K562 (cell line): Measurements from ENCODE around the gene IL27RA. TPM values are rescaled to one million over a fixed set of nuclear protein-coding genes. Genes with fewer than 3 reads are reported as not detected.

Experiments used
- ATF7 ChIP-seq: fragments of 450-650 bp; IDR thresholded peaks from 2 replicates; pipeline ENCODE4 v1.7.1; 2014; ENCODE audit warnings: mild to moderate bottlenecking, moderate library complexity
- BRF1 ChIP-seq: IDR thresholded peaks from 3 replicates; pipeline ENCODE4 v1.6.1; 2011; ENCODE audit warnings: borderline replicate concordance, mild to moderate bottlenecking; ENCODE audit not compliant: insufficient read length; ENCODE audit errors: extremely low read depth
- FOXA1 ChIP-seq: fragments of 450-650 bp; IDR thresholded peaks from 2 replicates; pipeline ENCODE4 v1.6.1; 2016; ENCODE audit warnings: mild to moderate bottlenecking, borderline replicate concordance
- MEF2A ChIP-seq: IDR thresholded peaks from 2 replicates; pipeline ENCODE4 v1.6.1; 2011; ENCODE audit warnings: low read depth, mild to moderate bottlenecking, low read length, moderate library complexity; ENCODE audit not compliant: control insufficient read depth
- RFX5 ChIP-seq: IDR thresholded peaks from 2 replicates; pipeline ENCODE4 v1.6.1; 2011; ENCODE audit warnings: low read depth, mild to moderate bottlenecking, improper control_type of control experiment, low read length
- RNF2 ChIP-seq: sonication (generic); IDR thresholded peaks from 2 replicates; pipeline ENCODE4 v1.6.1; 2016
- ZNF174 ChIP-seq: fragments of 250-450 bp; sonication (Bioruptor Pico); IDR thresholded peaks from 2 replicates; pipeline ENCODE4 v1.4.0; 2020; ENCODE audit warnings: mild to moderate bottlenecking
- ZNF699 ChIP-seq: fragments of 250-450 bp; sonication (Bioruptor Pico); IDR thresholded peaks from 2 replicates; pipeline ENCODE4 v1.8.0; 2021; ENCODE audit warnings: mild to moderate bottlenecking, moderate library complexity; ENCODE audit not compliant: insufficient replicate concordance
- ZNF717 ChIP-seq: fragments of 250-450 bp; sonication (Bioruptor Pico); IDR thresholded peaks from 2 replicates; pipeline ENCODE4 v1.5.0; 2021
- polyA plus RNA-seq, 8 experiments: library from polyadenylated mRNA; depleted of rRNA in 4 of 8; stranded (reverse) in 5 of 8; unstranded in 3 of 8; fragments of >200 nt; fragmentation: Nextera tagmentation in 2 of 8; fragmentation: Illumina TruSeq in 1 of 8; extraction: Ambion mirVana in 2 of 8; extraction: Trizol in 1 of 8; gene quantifications; 2 replicates each; pipeline versions ENCODE4 v1.2.1 to v1.2.3, GENCODE V29; 2011 to 2014; ENCODE audit warnings: inconsistent platforms in 1 of 8, missing spikeins in 1 of 8
- total RNA-seq, 7 experiments: library from RNA; depleted of rRNA in 6 of 7; stranded (reverse); fragments of >200 nt in 6 of 7; fragmentation: Illumina TruSeq in 2 of 7; extraction: Trizol in 2 of 7; gene quantifications; 2 replicates each; pipeline versions ENCODE4 v1.2.1 to v1.2.3, GENCODE V29; 2011 to 2021; ENCODE audit warnings: low replicate concordance in 1 of 7
- TF ChIP-seq, protein P1 (sequence below), 2 experiments: fragments of 200-800 bp in 1 of 2; sonication (Bioruptor generic) in 1 of 2; sonication (generic) in 1 of 2; formaldehyde crosslinking in 1 of 2; IDR thresholded peaks in 1 of 2; conservative IDR thresholded peaks in 1 of 2; 2 replicates each; pipeline versions ENCODE4 v1.5.0 to v1.6.1; 2016 to 2020; ENCODE audit warnings: missing compliant biosample characterization in 1 of 2, missing genetic modification characterization in 1 of 2, missing genetic modification reagents in 1 of 2
- TF ChIP-seq, protein P2 (sequence below): fragments of 450-650 bp; formaldehyde crosslinking; IDR thresholded peaks from 2 replicates; pipeline ENCODE4 v1.4.0; 2022; ENCODE audit warnings: missing genetic modification characterization
- TF ChIP-seq, protein P3 (sequence below): sonication (generic); formaldehyde crosslinking; IDR thresholded peaks from 2 replicates; pipeline ENCODE4 v1.8.1; 2023; ENCODE audit warnings: mild to moderate bottlenecking, missing genetic modification reagents
- TF ChIP-seq, protein P4 (sequence below): fragments of 250-450 bp; sonication (Bioruptor Pico); IDR thresholded peaks from 2 replicates; pipeline ENCODE4 v1.5.0; 2022; ENCODE audit warnings: mild to moderate bottlenecking
- TF ChIP-seq, protein P5 (sequence below), 2 experiments: fragments of 150-350 bp in 1 of 2; IDR thresholded peaks; 2 replicates each; pipeline ENCODE4 v1.6.1; 2012 to 2016; ENCODE audit warnings: low read depth in 2 of 2, low read length in 2 of 2, mild to moderate bottlenecking in 1 of 2, moderate library complexity in 1 of 2
- TF ChIP-seq, protein P6 (sequence below): fragments of 250-450 bp; sonication (Bioruptor Pico); IDR thresholded peaks from 2 replicates; pipeline ENCODE4 v1.8.0; 2022; ENCODE audit warnings: inconsistent platforms, mild to moderate bottlenecking, moderate library complexity, borderline replicate concordance

IL27RA gene
- total and polyA plus RNA-seq, 9 of the 15 experiments (the other 6 are each of a cell fraction or from before 2014, with no cell fraction given): 1.9 to 15.9 (median 12.0) TPM

DNA sequence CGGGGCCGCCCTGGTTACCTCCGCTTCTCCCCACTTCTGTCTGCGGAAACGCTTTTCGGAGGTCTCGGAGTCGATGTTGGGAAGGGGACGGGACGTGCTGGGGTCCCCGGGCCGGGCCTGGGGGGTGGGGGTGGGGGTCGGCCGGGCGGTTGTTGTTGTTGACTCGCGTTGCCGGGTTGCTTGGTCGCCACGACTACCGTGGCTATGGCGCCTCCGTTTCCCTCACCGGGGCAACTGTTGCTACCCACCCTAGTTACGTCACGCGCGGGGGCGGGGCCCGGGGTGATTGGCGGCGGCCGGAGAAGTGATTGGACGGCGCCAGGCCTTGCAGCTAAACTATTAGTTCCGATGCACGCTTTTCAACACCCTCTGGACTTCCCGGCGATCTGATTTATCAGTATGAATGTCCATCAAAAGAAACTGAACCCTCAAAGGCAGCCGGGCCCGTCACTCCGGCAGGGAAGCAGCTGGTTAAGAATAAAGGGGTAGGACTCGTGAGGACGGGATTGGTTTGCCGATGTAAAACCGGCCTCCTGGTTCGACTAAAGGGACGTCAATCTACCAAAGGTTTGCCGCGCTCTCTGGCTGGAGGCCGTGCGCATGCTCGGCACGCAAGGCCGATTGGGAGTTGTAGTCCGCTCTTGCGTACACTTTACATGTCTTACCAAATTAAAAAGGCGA, 25.3 kb upstream of the IL27RA start, which contains the start of gene RFX1 (continued):
- TF ChIP-seq, protein P1, sequence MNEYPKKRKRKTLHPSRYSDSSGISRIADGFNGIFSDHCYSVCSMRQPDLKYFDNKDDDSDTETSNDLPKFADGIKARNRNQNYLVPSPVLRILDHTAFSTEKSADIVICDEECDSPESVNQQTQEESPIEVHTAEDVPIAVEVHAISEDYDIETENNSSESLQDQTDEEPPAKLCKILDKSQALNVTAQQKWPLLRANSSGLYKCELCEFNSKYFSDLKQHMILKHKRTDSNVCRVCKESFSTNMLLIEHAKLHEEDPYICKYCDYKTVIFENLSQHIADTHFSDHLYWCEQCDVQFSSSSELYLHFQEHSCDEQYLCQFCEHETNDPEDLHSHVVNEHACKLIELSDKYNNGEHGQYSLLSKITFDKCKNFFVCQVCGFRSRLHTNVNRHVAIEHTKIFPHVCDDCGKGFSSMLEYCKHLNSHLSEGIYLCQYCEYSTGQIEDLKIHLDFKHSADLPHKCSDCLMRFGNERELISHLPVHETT (CRISPR knock-in tag; conservative IDR thresholded peaks at IDR 0.05 in 1 of 2, IDR thresholded peaks at IDR 0.05 in 1 of 2): peak in 1 of 2 experiments; percentile 58; a peak in 1 of 4 replicates
- TF ChIP-seq ZNF699 (CRISPR knock-in tag) (no peak), RNF2 (peak; percentile 83), ZNF717 (CRISPR knock-in tag) (no peak), BRF1 (no peak), RFX5 (no peak; the same call in 1 of the 2 replicates), FOXA1 (no peak), ZNF174 (CRISPR knock-in tag) (no peak), ATF7 (no peak), MEF2A (0 out of 2 replicates have a peak, but pooled peaks have one; percentile 21)
- TF ChIP-seq, protein P2, sequence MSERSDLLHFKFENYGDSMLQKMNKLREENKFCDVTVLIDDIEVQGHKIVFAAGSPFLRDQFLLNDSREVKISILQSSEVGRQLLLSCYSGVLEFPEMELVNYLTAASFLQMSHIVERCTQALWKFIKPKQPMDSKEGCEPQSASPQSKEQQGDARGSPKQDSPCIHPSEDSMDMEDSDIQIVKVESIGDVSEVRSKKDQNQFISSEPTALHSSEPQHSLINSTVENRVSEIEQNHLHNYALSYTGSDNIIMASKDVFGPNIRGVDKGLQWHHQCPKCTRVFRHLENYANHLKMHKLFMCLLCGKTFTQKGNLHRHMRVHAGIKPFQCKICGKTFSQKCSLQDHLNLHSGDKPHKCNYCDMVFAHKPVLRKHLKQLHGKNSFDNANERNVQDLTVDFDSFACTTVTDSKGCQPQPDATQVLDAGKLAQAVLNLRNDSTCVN (CRISPR knock-in tag): no peak
- TF ChIP-seq, protein P3, sequence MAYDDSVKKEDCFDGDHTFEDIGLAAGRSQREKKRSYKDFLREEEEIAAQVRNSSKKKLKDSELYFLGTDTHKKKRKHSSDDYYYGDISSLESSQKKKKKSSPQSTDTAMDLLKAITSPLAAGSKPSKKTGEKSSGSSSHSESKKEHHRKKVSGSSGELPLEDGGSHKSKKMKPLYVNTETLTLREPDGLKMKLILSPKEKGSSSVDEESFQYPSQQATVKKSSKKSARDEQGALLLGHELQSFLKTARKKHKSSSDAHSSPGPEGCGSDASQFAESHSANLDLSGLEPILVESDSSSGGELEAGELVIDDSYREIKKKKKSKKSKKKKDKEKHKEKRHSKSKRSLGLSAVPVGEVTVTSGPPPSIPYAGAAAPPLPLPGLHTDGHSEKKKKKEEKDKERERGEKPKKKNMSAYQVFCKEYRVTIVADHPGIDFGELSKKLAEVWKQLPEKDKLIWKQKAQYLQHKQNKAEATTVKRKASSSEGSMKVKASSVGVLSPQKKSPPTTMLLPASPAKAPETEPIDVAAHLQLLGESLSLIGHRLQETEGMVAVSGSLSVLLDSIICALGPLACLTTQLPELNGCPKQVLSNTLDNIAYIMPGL (CRISPR knock-in tag): no peak
- TF ChIP-seq, protein P4, sequence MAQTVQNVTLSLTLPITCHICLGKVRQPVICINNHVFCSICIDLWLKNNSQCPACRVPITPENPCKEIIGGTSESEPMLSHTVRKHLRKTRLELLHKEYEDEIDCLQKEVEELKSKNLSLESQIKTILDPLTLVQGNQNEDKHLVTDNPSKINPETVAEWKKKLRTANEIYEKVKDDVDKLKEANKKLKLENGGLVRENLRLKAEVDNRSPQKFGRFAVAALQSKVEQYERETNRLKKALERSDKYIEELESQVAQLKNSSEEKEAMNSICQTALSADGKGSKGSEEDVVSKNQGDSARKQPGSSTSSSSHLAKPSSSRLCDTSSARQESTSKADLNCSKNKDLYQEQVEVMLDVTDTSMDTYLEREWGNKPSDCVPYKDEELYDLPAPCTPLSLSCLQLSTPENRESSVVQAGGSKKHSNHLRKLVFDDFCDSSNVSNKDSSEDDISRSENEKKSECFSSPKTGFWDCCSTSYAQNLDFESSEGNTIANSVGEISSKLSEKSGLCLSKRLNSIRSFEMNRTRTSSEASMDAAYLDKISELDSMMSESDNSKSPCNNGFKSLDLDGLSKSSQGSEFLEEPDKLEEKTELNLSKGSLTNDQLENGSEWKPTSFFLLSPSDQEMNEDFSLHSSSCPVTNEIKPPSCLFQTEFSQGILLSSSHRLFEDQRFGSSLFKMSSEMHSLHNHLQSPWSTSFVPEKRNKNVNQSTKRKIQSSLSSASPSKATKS (CRISPR knock-in tag): no peak
- TF ChIP-seq, protein P5, sequence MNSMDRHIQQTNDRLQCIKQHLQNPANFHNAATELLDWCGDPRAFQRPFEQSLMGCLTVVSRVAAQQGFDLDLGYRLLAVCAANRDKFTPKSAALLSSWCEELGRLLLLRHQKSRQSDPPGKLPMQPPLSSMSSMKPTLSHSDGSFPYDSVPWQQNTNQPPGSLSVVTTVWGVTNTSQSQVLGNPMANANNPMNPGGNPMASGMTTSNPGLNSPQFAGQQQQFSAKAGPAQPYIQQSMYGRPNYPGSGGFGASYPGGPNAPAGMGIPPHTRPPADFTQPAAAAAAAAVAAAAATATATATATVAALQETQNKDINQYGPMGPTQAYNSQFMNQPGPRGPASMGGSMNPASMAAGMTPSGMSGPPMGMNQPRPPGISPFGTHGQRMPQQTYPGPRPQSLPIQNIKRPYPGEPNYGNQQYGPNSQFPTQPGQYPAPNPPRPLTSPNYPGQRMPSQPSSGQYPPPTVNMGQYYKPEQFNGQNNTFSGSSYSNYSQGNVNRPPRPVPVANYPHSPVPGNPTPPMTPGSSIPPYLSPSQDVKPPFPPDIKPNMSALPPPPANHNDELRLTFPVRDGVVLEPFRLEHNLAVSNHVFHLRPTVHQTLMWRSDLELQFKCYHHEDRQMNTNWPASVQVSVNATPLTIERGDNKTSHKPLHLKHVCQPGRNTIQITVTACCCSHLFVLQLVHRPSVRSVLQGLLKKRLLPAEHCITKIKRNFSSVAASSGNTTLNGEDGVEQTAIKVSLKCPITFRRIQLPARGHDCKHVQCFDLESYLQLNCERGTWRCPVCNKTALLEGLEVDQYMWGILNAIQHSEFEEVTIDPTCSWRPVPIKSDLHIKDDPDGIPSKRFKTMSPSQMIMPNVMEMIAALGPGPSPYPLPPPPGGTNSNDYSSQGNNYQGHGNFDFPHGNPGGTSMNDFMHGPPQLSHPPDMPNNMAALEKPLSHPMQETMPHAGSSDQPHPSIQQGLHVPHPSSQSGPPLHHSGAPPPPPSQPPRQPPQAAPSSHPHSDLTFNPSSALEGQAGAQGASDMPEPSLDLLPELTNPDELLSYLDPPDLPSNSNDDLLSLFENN (IDR thresholded peaks at IDR 0.05; ENCODE audit: low read depth in 2 of 2, low read length in 2 of 2): no peak; a peak in 1 of 4 replicates
- TF ChIP-seq, protein P6, sequence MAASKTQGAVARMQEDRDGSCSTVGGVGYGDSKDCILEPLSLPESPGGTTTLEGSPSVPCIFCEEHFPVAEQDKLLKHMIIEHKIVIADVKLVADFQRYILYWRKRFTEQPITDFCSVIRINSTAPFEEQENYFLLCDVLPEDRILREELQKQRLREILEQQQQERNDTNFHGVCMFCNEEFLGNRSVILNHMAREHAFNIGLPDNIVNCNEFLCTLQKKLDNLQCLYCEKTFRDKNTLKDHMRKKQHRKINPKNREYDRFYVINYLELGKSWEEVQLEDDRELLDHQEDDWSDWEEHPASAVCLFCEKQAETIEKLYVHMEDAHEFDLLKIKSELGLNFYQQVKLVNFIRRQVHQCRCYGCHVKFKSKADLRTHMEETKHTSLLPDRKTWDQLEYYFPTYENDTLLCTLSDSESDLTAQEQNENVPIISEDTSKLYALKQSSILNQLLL (CRISPR knock-in tag): no peak
